Upper lobe of left lung (tissue), 4 donors: ENCODE data around the gene SRP72.

Source experiments
- EP300 ChIP-seq, 4 donors: sonication (generic); formaldehyde crosslinking; IDR thresholded peaks; one replicate each; pipeline ENCODE4 v1.5.1; 2017; ENCODE audit warnings: antibody characterized with exemption in 4 of 4, control low read depth in 2 of 4
- TF ChIP-seq, protein P1 (sequence below), 6 experiments: fragments of 450-650 bp in 4 of 6; fragments of 200-600 bp in 2 of 6; sonication (generic) in 2 of 6; IDR thresholded peaks; one replicate each; pipeline ENCODE4 v1.5.1; 2016 to 2019; ENCODE audit warnings: antibody characterized with exemption in 6 of 6

DNA sequence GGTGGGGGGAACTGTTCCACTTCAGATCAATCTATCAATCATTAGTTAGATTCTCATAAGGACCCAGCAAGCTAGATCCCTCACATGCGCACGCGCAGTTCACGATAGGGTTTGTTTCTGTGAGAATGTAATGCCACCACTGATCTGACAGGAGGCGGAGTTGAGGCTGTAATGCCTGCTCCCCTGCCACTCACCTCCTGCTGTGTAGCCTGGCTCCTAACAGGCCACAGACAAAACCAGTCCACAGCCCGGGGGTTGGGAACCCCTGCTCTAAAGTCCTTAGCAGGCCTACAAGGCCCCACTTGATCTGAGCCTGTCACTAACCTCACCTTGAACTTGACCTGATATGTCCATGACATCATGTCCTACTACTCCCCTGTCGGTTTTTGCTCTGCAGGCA lies 68.5 kb downstream of the SRP72 start:
- TF ChIP-seq, protein P1, sequence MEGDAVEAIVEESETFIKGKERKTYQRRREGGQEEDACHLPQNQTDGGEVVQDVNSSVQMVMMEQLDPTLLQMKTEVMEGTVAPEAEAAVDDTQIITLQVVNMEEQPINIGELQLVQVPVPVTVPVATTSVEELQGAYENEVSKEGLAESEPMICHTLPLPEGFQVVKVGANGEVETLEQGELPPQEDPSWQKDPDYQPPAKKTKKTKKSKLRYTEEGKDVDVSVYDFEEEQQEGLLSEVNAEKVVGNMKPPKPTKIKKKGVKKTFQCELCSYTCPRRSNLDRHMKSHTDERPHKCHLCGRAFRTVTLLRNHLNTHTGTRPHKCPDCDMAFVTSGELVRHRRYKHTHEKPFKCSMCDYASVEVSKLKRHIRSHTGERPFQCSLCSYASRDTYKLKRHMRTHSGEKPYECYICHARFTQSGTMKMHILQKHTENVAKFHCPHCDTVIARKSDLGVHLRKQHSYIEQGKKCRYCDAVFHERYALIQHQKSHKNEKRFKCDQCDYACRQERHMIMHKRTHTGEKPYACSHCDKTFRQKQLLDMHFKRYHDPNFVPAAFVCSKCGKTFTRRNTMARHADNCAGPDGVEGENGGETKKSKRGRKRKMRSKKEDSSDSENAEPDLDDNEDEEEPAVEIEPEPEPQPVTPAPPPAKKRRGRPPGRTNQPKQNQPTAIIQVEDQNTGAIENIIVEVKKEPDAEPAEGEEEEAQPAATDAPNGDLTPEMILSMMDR (IDR thresholded peaks at IDR 0.05), result no peak
- no peak for TF ChIP-seq EP300 (IDR thresholded peaks at IDR 0.05)
